Keratinocyte (primary cell): ENCODE measurements around the gene ITPR2. TPM values are rescaled to one million over a fixed set of nuclear protein-coding genes. Genes with fewer than 3 reads are reported as not detected.
A peak's percentile ranks its signal among the peaks of the same experiment; 100 is the strongest.

Experiments
- DNase-seq: peaks from one replicate; pipeline ENCODE4 v3.0.0-alpha.2; 2011; ENCODE audit warnings: low read depth, missing footprints, low spot score
- FAIRE-seq: peaks from 2 replicates; lab custom pipeline; 2011; peaks lifted over from hg19 to GRCh38; lab: Jason Lieb, UNC
- H2AFZ ChIP-seq: 2 replicates; pipeline ENCODE4 v1.6.0; 2012; ENCODE audit warnings: low read length, control low read depth, inconsistent platforms; ENCODE audit not compliant: control insufficient read depth
- H3K27ac ChIP-seq: 2 replicates; pipeline ENCODE4 v1.5.1; 2011; ENCODE audit warnings: low read length; ENCODE audit not compliant: control insufficient read depth, insufficient read depth
- H3K27me3 ChIP-seq: 3 replicates; pipeline ENCODE4 v1.6.0; 2011; ENCODE audit warnings: low read length; ENCODE audit not compliant: control insufficient read depth, insufficient read depth; ENCODE audit errors: extremely low read depth
- H3K36me3 ChIP-seq, 2 experiments: 2 replicates in 1 of 2; 3 replicates in 1 of 2; pipeline ENCODE4 v1.5.1; 2011; ENCODE audit warnings: low read length in 2 of 2, mild to moderate bottlenecking in 1 of 2; ENCODE audit not compliant: control insufficient read depth in 2 of 2, insufficient read depth in 2 of 2; ENCODE audit errors: extremely low read depth in 1 of 2
- H3K4me1 ChIP-seq: 3 replicates; pipeline ENCODE4 v1.5.1; 2011; ENCODE audit warnings: low read length; ENCODE audit not compliant: control insufficient read depth, insufficient read depth; ENCODE audit errors: extremely low read depth
- H3K4me2 ChIP-seq: 3 replicates; pipeline ENCODE4 v1.6.0; 2011; ENCODE audit warnings: low read depth, low read length; ENCODE audit not compliant: control insufficient read depth, insufficient read depth; ENCODE audit errors: extremely low read depth
- H3K4me3 ChIP-seq, 3 experiments: fragments of 200-600 bp in 1 of 3; sonication (generic) in 1 of 3; 2 replicates in 2 of 3; 3 replicates in 1 of 3; pipeline ENCODE4 v1.5.1; 2011 to 2016; ENCODE audit warnings: low read length in 3 of 3, mild to moderate bottlenecking in 3 of 3, control low read depth in 2 of 3, inconsistent platforms in 1 of 3, low read depth in 1 of 3, mixed read lengths in 1 of 3, mixed run types in 1 of 3, moderate library complexity in 1 of 3; ENCODE audit not compliant: control insufficient read depth in 2 of 3, insufficient read depth in 2 of 3; ENCODE audit errors: extremely low read depth in 1 of 3
- H3K79me2 ChIP-seq: 2 replicates; pipeline ENCODE4 v1.6.0; 2012; ENCODE audit warnings: low read length; ENCODE audit not compliant: control insufficient read depth, insufficient read depth
- H3K9ac ChIP-seq: 3 replicates; pipeline ENCODE4 v1.6.0; 2011; ENCODE audit warnings: low read length; ENCODE audit not compliant: control insufficient read depth, insufficient read depth; ENCODE audit errors: extremely low read depth
- H3K9me1 ChIP-seq: 3 replicates; pipeline ENCODE4 v1.6.0; 2011; ENCODE audit warnings: low read length; ENCODE audit not compliant: control insufficient read depth, insufficient read depth; ENCODE audit errors: extremely low read depth
- H3K9me3 ChIP-seq: 2 replicates; pipeline ENCODE4 v1.5.1; 2012; ENCODE audit warnings: low read depth, low read length; ENCODE audit not compliant: control insufficient read depth
- H4K20me1 ChIP-seq: 3 replicates; pipeline ENCODE4 v1.6.0; 2011; ENCODE audit warnings: low read length; ENCODE audit not compliant: control insufficient read depth, insufficient read depth; ENCODE audit errors: extremely low read depth
- CTCF ChIP-seq, 3 experiments: IDR thresholded peaks in 1 of 3; conservative IDR thresholded peaks in 1 of 3; optimal IDR thresholded peaks in 1 of 3; 2 replicates in 2 of 3; 3 replicates in 1 of 3; pipeline versions ENCODE3 to v1.5.1; 2011; ENCODE audit warnings: low read length in 3 of 3, mild to moderate bottlenecking in 3 of 3, moderate library complexity in 2 of 3, control low read depth in 1 of 3, inconsistent platforms in 1 of 3; ENCODE audit not compliant: insufficient read depth in 2 of 3; ENCODE audit errors: extremely low read depth in 1 of 3
- EZH2 ChIP-seq: IDR thresholded peaks from one replicate; pipeline ENCODE4 v1.6.1; 2012; ENCODE audit warnings: inconsistent platforms, mild to moderate bottlenecking, low read length, moderate library complexity
- dilution Hi-C: fragments of 300-500 bp; cut with MboI; formaldehyde crosslinking; loops from one replicate; pipeline ENCODE4 v1.7.0; 2020; ENCODE audit warnings: low sequenced_read_pairs; ENCODE audit not compliant: extremely low pct_ligation_motif_present
- polyA plus RNA-seq, 5 experiments: library from polyadenylated mRNA; depleted of rRNA in 3 of 5; stranded (reverse) in 3 of 5; stranded (forward) in 1 of 5; unstranded in 1 of 5; fragments of >200 nt; gene quantifications; 1 replicate in 1 of 5; 2 replicates in 3 of 5; 3 replicates in 1 of 5; pipeline versions ENCODE4 v1.2.1 to v1.2.3, GENCODE V29; 2011 to 2012; ENCODE audit warnings: missing spikeins in 2 of 5, low read depth in 1 of 5, low replicate concordance in 1 of 5

The ITPR2 gene
- polyA plus RNA-seq, 1 donor (not counting 4 experiments of a cell fraction or from before 2014, with no cell fraction given) = 7.6 TPM

- Histone ChIP-seq H3K4me2 (no peak overlapping the region), H3K9ac (no peak overlapping the region), H3K4me3 (no peak overlapping the region), H3K9me1 (no peaks in the 10 kb centered on the region), H2AFZ (no peak overlapping the region), H3K36me3 (no peaks in the 10 kb centered on the region), H3K79me2 (peaks cover 4% of the 10 kb centered on the region), H3K27ac (no peak overlapping the region), H3K9me3 (no peaks in the 10 kb centered on the region), H3K4me1 (peaks cover 52% of the 10 kb centered on the region), H3K27me3 (no peaks in the 10 kb centered on the region), H4K20me1 (no peaks in the 10 kb centered on the region)
- FAIRE-seq = no peak
- TF ChIP-seq CTCF (optimal IDR thresholded peaks at IDR 0.05 in 1 of 3, IDR thresholded peaks at IDR 0.05 in 1 of 3, conservative IDR thresholded peaks at IDR 0.05 in 1 of 3; ENCODE audit: extremely low read depth in 1 of 3, insufficient read depth in 2 of 3, low read length in 3 of 3) (no peak), EZH2 (no peak)
- DNase-seq = no peak
- dilution Hi-C loops = no loop called here
Observed at GRCh38 chr12:26744042-26744626, 88.9 kb downstream of the ITPR2 start.

GRCh38 chr12:26741584-26742227 lies 91.3 kb downstream of the ITPR2 start:
- Histone ChIP-seq H3K27me3 (no peaks in the 10 kb centered on the region), H3K4me2 (peak overlapping the region; percentile 64), H4K20me1 (no peaks in the 10 kb centered on the region), H3K9me3 (peaks cover 1% of the 10 kb centered on the region), H3K4me3 (no peak overlapping the region), H2AFZ (peak overlapping the region; percentile 36), H3K9ac (no peak overlapping the region), H3K4me1 (peaks cover 49% of the 10 kb centered on the region), H3K36me3 (no peaks in the 10 kb centered on the region), H3K79me2 (peaks cover 4% of the 10 kb centered on the region), H3K9me1 (no peaks in the 10 kb centered on the region), H3K27ac (peak overlapping the region; percentile 44)
- no peak for DNase-seq
- peak; percentile 90 for FAIRE-seq
- dilution Hi-C loops = no loop called here
- no peak for TF ChIP-seq CTCF (optimal IDR thresholded peaks at IDR 0.05 in 1 of 3, IDR thresholded peaks at IDR 0.05 in 1 of 3, conservative IDR thresholded peaks at IDR 0.05 in 1 of 3; ENCODE audit: extremely low read depth in 1 of 3, insufficient read depth in 2 of 3, low read length in 3 of 3)
- no peak for TF ChIP-seq EZH2
